Left cardiac atrium (tissue), 4 donors: Measurements from ENCODE around the gene DEUP1. TPM values are rescaled to one million over a fixed set of nuclear protein-coding genes. Genes with fewer than 3 reads are reported as not detected.
"Not testable (repeated sequence)": the region's sequence is repeated elsewhere in the genome, so short reads cannot be mapped to it uniquely, and the experiment has no call there.

Experiments used
- ATAC-seq, 2 donors: fragments of 200-7000 bp; cut with Tn5 transposase; one replicate each; pipeline ENCODE4 v1.9.1; 2020; ENCODE audit warnings: mild to moderate bottlenecking in 2 of 2, moderate library complexity in 2 of 2
- DNase-seq: peaks from one replicate; pipeline ENCODE4 v3.0.0-alpha.2; 2020
- intact Hi-C, 2 donors: fragments of 100-400 bp; cut with DNase I; formaldehyde crosslinking; loops; one replicate each; pipeline versions ENCODE4 v1.14.1 to v1.15.1; 2022 to 2023
- total RNA-seq, 2 donors: library from RNA; stranded (reverse); fragmentation: NEBNext Ultra II Directional; extraction: Animal tissue kit (Norgen Biotek cat#: 25700); gene quantifications; one replicate each; pipeline ENCODE4 v1.2.1, GENCODE V29; 2021
- donor health status: DM: no; HTN: yes; CAD: no.
- donor health status: DM: no; HTN: yes; CAD: no; lungs with severe emphysema.
- donor health status: DM: yes; HTN: yes; CAD: no.
- donor health status: Dilated cardiomyopathy.

DEUP1 gene
- total RNA-seq, 2 donors from 2014 or later = not detected

DNA sequence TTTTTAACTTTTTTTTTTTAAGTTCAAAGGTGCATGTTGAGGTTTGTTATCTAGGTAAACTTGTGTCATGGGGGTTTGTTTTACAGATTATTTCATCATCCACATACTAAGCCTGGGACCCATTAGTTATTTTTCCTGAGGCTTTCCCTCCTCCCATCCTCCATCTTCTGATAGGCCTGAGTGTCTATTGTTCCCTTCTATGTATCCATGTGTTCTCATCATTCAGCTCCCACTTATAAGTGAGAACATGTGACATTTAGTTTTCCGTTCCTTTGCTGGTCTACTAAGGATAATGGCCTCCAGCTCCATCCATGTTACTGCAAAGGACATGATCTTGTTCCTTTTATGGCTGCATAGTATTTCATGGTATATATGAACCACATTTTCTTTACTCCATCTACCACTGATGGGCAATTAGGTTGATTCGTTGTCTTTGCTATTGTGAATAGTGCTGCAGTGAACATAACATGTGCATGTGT is 14.4 kb downstream of the DEUP1 start:
- intact Hi-C loops = no loop called here
- ATAC-seq (no peak), DNase-seq (no peak)

DNA sequence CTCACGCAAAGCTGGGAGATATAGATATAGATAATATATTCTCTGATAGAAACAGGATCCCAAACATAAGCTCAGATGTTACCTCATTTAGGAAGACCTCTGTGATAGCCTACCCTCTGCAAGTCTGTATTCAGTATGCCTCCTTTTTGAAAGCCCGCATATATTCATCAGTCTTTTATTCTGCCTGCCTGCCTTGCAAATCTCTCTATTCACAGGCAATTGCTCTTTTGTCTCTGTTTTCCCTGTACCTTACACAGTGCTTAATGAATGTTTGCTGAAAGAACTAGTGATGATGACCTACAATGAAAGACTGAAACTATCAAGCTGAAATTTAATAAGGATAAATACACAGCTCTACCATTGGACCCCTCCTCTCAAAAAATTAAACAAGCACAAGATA is 18.4 kb downstream of the DEUP1 start:
- ATAC-seq (no peak), DNase-seq (no peak)
- intact Hi-C loops = no loop called here

DNA sequence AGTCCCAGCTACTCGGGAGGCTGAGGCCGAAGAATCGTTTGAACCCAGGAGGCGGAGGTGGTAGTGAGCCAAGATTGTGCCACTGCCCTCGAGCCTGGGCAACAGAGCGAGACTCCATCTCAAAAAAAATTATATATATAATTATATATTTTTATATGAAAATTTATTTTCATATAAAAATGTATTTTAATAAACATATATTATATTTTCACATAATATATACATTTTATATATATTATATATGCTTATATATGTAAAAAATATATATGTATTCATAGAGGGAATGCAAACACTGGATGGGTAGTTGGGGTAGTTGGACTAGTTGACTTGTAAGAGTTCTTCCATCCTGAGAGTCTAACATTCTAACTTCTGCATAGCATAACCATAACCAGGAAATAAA is 20.3 kb downstream of the DEUP1 start:
- ATAC-seq = no peak
- no peak for DNase-seq
- intact Hi-C loops = no loop called here

DNA sequence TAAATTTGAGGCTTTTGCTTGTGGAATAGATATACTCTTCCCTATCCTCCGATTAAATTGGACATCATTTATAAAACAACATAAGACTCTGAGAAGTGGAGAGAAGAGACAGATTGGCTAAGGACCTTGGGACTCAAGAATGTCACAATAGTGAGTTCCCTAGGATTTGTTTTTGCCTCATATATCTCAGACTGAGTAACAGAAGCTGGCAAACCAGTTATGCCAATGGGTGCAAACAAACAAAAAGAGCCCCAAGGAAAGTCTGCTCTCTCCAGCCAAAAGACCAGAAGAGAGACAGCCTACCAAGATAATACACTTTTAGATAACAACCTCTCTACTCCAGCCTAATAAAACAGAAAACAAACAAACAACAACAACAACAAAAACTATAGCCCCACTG is 28.9 kb downstream of the DEUP1 start:
- no peak for ATAC-seq
- intact Hi-C loops = no loop called here
- no peak for DNase-seq

DNA sequence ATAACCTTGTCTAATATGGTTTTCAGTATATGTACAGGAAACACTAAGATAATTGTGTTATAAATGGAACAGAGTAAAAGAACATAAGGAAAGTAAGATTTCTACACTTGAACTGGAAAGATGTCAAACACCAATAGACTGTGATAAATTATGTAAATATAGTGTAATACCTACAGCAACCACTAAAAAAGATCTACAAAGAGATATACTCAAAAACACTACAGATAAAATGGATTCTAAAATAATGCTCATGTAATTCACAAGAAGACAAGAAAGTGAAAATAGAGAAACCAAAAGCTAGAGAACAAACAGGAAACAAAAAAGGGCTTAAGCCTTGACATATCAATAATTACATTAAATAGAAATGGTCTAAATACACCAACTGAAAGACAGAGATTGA is 30.9 kb downstream of the DEUP1 start:
- ATAC-seq = no peak
- no peak for DNase-seq
- intact Hi-C loops = no loop called here

DNA sequence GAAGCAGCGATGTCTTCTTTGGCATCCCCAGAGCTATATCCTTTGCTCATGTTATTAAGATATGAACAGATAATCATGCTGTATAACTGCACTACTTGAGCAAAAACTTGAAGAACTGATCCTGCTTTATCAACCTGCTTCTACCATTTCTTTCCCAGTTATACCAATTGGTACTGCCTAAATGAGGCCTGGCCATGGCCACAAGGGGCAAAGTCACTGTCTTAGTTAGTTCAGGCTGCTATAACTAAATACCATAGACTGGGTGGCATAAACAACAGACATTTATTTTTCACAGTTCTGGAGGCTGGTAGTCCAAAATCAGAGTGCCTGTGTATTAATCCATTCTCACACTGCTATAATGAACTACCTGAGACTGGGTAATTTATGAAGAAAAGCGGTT is 37.5 kb downstream of the DEUP1 start:
- intact Hi-C loops = no loop called here
- DNase-seq (no peak), ATAC-seq (no peak)

DNA sequence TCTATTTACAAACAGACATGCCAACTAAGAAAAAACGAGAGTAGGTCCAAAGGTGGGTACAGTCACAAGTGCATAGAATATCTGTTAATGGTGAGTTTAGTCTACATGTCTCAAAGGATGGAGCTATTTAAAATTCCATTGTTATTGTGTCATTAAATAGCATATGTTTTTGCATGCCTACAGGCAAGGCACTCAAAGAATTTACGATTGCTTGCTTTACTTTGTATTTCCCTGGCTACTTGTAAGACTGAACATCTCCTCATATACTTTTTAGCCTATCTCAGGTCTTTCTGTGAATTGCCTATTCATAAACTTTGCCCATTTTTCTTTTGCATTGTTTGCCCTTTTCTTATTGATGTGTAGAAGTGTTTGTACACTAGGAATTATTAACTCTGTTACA is 39.7 kb downstream of the DEUP1 start:
- no peak for DNase-seq
- intact Hi-C loops = no loop called here
- ATAC-seq = no peak

DNA sequence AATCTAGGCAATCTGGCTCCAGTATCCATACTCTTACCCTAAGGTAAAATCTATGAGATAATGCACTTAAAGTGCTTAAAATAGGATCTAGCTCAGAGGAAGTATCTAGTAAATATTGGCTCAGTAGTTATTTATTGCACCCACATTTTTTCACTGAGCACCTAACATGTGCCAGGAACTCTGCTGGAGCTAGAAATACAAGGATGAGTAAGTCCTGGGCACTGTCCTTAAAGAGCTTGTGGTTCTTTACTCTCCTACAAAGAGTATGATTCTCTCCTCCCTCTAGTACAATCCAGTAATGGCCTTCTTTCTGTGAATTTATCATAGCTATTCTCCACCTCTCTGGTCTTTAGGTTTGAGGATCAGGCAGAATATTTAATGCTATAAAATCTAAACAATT is 59.2 kb downstream of the DEUP1 start:
- DNase-seq = no peak
- intact Hi-C loops = no loop called here
- ATAC-seq = peak in 1 of 2 donors; percentile 66

DNA sequence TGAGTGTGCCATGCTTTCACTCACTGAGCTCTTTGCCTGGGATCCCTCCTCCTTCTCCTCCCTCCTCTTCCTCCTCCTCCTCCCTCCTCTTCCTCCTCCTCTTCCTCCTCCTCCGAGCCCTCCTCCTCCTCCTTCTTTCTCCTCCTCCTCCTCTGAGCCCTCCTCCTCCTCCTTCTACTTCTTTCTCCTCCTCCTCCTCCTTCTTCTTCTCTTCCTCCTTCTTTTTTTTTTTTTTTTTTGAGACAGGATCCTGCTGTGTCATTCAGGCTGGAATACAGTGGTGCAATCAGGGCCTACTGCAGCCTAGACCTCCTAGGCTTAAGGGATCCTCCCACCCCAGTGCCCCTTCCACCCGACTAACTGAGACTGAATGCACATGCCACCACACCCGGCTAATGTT is 62.3 kb downstream of the DEUP1 start:
- peak in 1 of 2 donors; percentile 42 for ATAC-seq
- intact Hi-C loops = no loop called here
- no peak for DNase-seq

DNA sequence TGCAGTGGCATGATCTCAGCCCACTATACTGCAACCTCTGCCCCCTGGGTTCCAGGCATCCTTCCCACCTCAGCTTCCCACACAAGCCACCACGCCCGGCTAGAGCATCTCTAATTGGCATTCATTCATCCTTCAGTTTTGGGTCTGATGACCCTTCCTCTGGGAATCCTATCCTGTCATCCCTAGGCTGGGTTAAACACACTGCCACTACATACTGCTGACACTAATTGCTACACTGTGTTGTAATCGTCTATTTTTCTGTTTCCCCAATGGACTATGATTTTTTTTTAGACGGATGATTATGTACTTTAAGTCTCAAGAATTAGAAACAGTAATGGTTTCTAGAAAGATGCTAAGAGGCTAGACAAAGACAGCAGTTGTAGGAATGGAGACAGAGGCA is 62.8 kb downstream of the DEUP1 start:
- no peak for DNase-seq
- ATAC-seq = no peak
- intact Hi-C loops = no loop called here

DNA sequence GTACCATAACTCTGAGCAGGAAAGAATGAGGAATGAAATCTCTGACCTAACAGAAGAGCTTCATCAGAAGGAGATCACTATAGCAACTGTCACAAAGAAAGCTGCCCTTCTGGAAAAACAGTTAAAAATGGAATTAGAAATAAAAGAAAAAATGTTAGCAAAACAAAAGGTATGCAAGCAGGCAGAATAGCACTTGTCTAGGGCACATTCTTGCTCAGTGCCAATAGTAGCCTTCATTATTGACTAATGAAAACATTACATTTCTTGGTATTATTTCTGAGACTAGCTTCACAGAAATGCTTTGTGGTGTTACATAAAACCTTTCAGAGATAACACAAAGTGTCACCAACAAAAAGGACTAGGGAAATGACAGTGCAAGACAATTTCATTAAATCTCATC is 63.9 kb downstream of the DEUP1 start:
- intact Hi-C loops = no loop called here
- DNase-seq = no peak
- ATAC-seq = no peak

DNA sequence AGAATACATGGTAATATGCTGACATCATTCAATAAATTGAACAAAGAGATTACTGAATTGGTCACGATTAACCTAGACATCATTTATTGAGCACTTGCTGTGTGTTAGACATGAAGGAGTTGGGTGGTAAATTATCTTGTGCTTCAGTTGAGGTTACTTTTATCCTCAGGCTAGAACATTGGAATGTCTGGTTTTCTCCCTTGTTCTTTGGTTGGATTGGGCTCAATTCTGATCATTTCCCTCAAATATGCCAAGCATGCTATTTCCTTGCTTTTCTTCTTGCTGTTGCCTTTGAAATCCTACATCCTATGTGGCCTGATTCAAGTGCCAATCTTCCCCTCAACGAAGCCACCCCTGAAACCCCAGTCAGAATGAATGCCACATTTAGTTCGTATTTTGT is 65.8 kb downstream of the DEUP1 start:
- ATAC-seq = no peak
- intact Hi-C loops = no loop called here

DNA sequence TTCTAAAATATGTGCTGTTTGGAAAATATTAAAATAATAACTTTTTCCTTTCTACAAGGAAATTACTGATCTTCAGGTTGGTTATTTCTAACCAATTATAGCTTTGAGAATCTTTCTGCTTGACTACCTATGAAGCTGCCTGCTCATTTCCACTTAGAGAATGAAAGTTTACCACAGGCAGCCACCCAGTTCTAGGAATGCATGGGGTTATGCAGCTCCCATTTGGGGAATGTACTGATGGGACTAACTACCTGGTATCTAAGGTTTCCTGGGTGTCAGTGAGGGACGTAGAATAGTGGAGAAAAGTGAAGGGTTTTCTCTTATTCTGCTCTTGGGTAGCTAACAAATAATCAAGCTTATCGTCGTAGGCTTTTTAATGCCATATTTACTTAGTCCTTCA is 73.4 kb downstream of the DEUP1 start:
- ATAC-seq (no peak), DNase-seq (no peak)
- intact Hi-C loops = no loop called here

More for the DNA sequence above, 65.8 kb downstream of the DEUP1 start:
- no peak for DNase-seq

DNA sequence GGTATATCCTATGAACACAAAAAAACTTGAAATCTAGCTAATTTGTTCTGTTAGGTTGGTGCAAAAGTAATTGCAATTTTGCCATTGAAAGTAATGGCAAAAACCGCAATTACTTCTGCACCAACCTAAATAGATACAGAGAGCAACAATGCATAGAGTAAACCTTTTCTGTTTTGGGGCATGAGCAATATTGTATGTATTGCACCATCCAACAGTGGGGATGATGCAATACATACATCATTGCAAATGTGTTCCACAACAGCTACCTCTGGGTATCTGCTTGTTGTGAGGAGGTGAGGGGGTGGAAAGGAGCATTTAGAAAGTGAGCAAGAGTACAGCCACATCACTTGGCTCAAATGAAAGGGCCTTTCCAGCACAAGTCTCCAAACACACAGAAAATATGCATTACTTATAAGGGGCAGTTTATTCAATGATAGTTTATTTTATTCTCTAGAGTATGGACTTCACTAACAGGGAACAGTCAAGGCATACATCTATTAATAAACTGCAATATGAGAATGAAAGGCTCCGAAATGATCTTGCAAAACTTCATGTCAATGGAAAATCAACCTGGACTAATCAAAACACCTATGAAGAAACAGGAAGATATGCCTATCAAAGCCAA is 77.3 kb downstream of the DEUP1 start:
- DNase-seq (no peak), ATAC-seq (no peak)
- intact Hi-C loops = no loop called here

DNA sequence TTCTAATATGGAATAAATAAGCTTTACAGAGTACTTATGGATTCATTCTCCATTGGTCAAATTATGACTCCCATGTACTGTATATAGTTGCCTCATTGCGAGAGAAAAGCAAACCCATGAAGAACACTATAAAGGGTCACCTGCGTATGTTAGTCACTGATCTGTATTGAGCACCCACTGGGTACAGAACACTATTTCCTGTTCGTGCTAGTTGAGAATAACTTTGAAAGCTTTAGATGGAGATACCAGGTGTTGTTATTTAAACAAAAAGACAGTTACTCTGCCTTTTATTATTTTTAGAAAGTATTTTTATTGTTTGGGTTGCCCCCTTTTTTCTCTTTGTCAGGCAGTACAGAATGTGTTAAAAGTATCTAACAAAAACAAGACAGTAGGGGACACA is 79.9 kb downstream of the DEUP1 start:
- DNase-seq (no peak), ATAC-seq (no peak)
- intact Hi-C loops = no loop called here

DNA sequence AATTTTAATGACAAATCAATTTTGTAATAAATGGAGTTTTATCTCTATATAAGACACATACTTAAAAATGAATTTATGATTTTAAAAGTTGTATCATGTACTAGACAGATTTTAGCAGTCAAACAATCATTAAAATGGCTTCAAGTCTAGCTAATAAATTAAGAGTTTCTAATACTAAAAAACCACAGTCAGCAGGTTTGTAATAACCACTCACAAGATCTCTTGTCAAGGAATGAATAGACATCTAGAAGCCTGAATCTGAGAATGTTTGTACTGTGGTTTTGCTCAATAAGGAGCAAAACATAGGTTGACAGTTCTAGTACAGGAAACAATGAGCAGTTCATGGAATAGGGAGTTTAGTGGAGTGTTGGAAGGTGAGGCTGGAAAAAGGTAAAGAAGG is 81.2 kb downstream of the DEUP1 start:
- DNase-seq (no peak), ATAC-seq (no peak)
- intact Hi-C loops = no loop called here

DNA sequence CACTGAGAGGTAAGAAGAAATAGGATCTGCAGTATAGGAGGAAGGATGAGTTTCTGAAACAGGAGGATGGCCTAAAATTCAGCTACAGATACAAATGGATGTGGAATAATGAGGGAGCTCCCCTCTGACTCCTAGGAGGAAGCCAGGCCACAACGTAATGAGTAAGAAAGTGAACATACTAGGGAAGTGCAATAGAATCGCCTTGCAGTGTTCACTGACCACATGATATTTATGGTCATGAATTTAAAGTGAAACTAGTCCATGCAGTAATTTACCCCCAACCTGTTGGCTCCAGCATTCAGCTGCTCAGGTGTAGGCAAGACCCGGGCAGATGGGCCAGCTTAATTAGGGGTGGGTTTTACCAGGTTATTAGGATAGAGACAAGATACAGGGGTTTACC is 101.7 kb downstream of the DEUP1 start:
- DNase-seq (no peak), ATAC-seq (no peak)
- intact Hi-C loops = no loop called here

DNA sequence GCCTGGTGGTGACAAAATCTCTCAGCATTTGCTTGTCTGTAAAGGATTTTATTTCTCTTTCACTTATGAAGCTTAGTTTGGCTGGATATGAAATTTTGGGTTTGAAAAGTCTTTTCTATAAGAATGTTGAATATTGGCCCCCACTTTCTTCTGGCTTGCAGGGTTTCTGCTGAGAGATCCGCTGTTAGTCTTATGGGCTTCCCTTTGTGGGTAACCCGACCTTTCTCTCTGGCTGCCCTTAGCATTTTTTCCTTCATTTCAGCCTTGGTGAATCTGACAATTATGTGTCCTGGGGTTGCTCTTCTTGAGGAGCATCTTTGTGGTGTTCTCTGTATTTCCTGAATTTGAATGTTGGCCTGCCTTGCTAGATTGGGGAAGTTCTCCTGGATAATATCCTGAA is 112.7 kb downstream of the DEUP1 start:
- DNase-seq, ATAC-seq, intact Hi-C loops: not testable (repeated sequence)

DNA sequence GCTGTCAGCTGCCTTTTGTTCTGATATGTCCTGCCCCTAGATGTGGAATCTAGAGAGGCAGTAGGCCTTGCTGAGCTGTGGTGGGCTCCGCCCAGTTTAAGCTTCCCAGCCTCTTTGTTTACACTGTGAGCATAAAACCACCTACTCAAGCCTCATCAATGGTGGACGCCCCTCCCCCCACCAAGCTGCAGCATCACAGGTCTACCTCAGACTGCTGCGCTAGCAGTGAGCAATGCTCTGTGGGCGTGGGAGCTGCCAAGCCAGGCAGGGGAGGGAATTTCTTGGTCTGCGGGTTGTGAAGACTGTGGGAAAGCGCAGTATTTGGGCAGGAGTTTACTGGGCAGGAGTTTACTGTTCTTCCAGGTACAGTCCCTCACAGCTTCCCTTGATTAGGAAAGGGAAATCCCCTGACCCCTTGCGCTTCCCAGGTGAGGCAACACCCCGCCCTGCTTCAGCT is 114.1 kb downstream of the DEUP1 start:
- DNase-seq = no peak
- intact Hi-C loops = no loop called here
- ATAC-seq = no peak

DNA sequence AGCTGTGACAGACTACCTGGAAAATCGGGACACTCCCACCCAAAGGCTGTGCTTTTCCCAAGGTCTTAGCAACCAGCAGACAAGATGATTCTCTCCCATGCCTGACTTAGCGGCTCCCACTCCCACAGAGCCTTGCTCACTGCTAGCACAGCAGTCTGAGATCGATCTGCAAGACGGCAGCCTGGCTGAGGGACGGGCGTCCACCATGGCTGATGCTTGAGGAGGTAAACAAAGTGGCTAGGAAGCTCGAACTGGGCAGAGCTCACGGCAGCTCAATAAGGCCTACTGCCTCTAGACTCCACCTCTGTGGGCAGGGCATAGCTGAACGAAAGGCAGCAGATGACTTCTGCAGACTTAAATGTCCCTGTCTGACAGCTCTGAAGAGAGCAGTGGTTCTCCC is 127.7 kb downstream of the DEUP1 start:
- ATAC-seq (no peak), DNase-seq (no peak)
- intact Hi-C loops = no loop called here

DNA sequence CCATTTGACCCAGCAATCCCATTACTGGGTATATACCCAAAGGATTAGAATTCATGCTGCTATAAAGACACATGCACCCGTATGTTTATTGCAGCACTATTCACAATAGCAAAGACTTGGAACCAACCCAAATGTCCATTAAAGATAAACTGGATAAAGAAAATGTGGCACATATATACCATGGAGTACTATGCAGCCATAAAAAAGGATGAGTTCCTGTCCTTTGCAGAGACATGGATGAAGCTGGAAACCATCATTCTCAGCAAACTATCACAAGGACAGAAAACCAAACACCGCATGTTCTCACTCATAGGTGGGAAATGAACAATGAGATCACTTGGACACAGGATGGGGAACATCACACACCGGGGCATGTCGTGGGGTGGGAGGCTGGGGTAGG is 133.1 kb downstream of the DEUP1 start:
- ATAC-seq, intact Hi-C loops, DNase-seq: not testable (repeated sequence)
